Retina (tissue), 1 donor: Measurements from ENCODE around the gene HDGF.

Experiments
- DNase-seq: peaks from one replicate; pipeline ENCODE4 v3.0.0-alpha.2; 2016

HDGF gene

DNA sequence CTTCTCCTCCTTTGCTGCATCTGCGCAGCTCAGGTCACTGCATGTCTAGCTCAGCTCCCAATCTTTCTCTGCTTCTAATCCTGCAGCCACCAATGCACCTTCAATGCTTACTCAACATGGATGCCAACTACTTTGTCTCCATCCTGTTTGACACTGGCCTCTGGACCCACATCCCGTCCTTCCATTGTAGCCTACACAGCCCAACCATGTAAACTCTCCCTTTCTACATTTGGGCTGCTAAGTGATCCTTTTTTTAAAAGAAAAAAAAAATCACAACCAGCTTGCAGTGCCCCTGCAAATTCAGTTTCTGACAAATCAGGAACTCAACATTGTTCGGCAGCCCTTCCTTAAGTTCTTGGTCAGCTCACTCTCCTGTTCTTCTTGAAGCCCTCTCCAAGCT is 36.6 kb downstream of the HDGF start:
- DNase-seq = no peak

DNA sequence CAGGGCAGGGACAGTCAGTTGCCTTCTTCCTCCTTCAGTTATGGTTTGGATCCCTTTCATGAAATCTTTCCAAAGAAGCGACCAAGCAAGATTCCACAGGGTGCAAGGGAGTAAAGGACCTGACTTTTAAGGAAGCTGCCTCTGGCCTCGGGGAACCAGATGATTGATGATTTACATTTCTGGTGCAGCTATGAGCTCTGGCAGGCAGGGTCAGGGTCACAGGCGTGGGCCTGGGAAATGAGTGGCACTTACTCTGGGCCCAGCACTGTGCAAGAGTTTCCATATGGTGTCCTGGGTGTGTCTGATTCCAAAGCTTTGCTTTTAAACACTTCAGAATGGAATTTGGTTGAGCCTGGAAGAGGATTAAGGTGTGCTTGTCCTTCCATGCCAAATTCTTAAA is 38.8 kb downstream of the HDGF start:
- no peak for DNase-seq

GRCh38 chr1:156711011-156711817 is 40.3 kb downstream of the HDGF start:
- DNase-seq = no peak

GRCh38 chr1:156709757-156710489 is 41.6 kb downstream of the HDGF start:
- no peak for DNase-seq

GRCh38 chr1:156709031-156709430 is 42.4 kb downstream of the HDGF start:
- no peak for DNase-seq

- DNase-seq = no peak
Observed at GRCh38 chr1:156708218-156708661, 43.2 kb downstream of the HDGF start.

- no peak for DNase-seq
Observed at GRCh38 chr1:156707417-156708217, 43.9 kb downstream of the HDGF start.

- DNase-seq = no peak
Observed at GRCh38 chr1:156706657-156707416, 44.6 kb downstream of the HDGF start.

DNA sequence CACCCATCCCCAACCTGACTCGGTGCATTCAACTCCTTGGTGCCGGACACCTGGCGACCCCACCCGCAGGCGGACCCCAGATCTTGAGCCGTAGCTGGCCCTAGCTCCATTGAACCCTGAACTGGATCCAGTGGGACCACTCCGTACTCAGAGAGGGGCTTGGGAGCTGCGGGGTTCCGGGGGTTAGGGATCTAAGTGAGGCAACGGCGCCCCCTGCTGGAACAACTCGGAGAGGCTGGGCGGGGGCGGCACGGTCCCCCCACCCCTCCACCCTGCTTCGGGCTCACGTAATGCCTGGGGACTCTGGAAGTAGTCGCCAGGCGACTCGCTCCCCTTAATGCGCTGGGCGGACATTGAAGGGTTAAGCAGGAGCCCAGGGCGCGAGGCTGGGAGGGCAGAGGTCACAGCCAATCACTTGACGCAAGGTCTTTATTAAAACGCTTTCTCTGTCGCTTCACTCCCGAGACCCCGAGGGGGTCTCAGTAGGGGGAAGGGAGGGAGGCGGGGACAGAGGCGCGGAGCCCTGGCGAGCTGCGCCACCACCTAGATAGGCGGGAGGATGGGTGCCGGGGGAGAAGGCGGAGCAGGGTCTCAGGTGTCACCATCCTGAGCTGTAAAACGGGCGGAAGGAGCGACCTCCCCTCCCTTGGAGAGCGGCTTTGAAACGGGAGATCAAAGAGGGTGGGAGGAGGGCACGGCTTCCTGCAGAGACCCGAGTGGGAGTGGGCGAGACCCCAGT is 45.4 kb downstream of the HDGF start:
- peak; percentile 93 for DNase-seq

- DNase-seq = no peak
Observed at GRCh38 chr1:156705321-156705917, 46.1 kb downstream of the HDGF start, which contains the start of gene CRABP2. TSS of gene CRABP2 (minus strand) at chr1:156705583. CDS start at chr1:156705446, 137 bp downstream.

DNA sequence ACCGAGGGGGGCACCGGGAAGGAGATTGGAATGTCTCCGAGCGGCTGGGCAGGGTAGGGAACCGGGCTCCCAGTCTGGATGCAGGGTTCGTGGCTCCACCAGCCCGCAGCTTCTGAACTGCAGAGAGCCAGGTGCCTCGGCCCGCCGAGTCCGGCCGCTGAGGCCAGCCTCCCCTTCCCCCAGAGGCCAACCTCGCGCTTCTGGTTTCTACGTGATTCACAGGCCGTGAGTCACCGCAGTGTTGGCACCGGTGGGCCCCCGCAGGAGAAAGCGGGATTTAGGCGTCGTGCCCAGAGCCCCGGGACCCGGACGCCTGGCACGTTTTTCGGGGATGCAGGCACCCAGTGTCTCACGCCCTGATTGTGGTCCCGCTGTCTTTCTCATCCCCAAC is 46.5 kb downstream of the HDGF start:
- peak; percentile 65 for DNase-seq

DNA sequence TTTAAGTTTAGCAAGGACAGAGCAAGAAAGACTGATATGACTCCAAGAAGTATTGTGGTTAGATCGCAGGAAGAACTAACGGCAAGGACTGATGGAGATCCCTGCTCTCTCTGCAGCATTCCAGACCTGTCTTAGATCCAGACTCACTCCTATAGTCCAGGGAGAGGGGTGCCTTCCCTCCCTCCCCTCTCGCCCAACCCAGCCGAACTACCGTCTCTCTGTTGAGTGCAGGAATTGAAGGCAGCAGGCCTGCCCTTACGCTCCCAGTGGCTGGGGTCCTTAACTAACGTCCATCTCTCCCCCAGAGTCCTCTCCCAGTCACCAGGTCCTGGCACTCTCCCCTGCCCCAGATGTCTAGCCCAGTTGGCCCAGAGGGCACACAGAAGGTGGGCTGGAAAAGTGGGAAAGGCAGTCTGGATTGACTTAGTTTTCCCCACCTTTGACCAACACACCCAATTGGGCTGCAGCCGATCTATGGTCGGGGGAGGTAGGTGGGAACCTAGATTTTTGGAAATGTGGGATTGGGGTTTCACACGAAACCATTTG is 47.2 kb downstream of the HDGF start:
- no peak for DNase-seq

- DNase-seq = no peak
Observed at GRCh38 chr1:156703741-156704140, 47.7 kb downstream of the HDGF start.

- DNase-seq = no peak
Observed at GRCh38 chr1:156703336-156703735, 48.1 kb downstream of the HDGF start.

GRCh38 chr1:156700736-156701531 is 50.5 kb downstream of the HDGF start:
- DNase-seq = no peak

DNA sequence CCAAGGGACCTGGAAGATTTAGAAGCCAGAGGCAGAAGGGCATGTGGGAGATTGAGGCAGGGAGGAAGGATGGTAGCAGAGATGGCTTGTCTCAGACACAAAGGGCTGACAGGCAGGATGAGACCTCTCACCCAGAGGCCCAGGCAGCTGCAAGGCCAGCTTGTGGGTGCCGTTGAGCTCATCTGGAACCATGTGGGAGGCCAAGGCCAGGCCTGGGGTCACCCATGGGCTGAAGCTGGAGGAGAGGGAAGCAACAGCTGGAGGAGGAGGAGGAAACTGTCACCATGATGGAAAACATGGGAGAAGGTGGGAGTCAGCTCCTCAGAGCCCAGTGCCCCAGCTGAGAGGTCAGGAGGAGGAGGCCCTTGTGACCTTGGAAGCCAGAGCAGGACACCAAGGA is 52.5 kb downstream of the HDGF start:
- no peak for DNase-seq

DNA sequence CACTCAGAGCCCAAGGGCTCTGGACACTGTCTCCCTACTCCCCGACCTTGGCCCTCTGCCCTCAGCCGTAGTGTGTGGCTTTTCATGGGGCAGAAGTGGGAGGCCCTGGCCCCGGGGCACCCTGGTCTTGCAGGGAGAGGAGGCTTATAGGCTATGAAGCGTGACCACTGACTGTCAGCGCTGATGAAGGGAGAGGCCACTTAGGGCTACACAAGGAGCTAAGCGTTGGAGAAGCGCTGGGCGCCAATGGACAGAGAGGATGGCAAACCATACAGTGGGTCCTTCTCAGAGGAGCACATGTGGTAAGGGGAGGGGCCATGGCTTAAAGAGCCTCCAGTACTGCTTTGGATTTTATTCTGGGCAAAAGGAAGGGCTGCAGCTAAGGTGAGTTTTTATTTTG is 54.0 kb downstream of the HDGF start:
- no peak for DNase-seq

DNA sequence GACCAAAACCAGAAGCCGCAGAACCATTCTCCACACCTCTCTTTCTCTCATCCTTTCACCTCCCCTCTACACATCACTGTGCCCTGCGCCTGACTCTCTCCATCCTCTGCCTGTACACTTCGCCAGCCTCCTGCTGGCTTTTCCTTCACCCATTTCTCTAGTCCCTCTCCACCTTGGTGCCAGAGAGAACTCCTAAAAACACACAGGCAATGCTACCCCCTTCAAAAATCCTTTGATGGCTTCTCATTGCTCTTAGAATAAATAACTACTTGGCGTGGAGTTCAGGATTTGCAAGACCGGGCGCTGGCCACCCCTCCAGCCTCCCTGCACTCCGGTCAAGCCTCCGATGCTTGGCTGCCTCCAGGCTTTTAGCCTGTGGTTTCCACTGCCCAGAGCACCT is 54.7 kb downstream of the HDGF start:
- DNase-seq = no peak

- DNase-seq = no peak
Observed at GRCh38 chr1:156694690-156694962, 56.8 kb downstream of the HDGF start.
